AG10803 (cell line): ENCODE data around the gene OR2H1.
"Not testable (repeated sequence)": the region's sequence is repeated elsewhere in the genome, so short reads cannot be mapped to it uniquely, and the experiment has no call there.

Source experiments
- DNase-seq: peaks from one replicate; pipeline ENCODE4 v3.0.0; 2010; ENCODE audit warnings: low read depth
- H3K4me3 ChIP-seq: 2 replicates; pipeline ENCODE4 v1.5.1; 2011; ENCODE audit warnings: mild to moderate bottlenecking, low read length, control low read depth
- CTCF ChIP-seq: conservative IDR thresholded peaks from 2 replicates; pipeline ENCODE4 v1.5.1; 2011; ENCODE audit warnings: mild to moderate bottlenecking, low read length, control low read depth, inconsistent platforms

The OR2H1 gene

GRCh38 chr6:29439006-29439405, 17.9 kb upstream of the OR2H1 start, which contains the start of gene OR10C1:
TSS of gene OR10C1 (plus strand) at chr6:29439306. CDS start at chr6:29440016, 710 bp downstream.
- no peak for TF ChIP-seq CTCF
- no peak for DNase-seq
- H3K4me3 ChIP-seq = no peak within 1 kb of the TSS

- no peak overlapping the region for H3K4me3 ChIP-seq
- no peak for TF ChIP-seq CTCF
- DNase-seq = no peak
Observed at GRCh38 chr6:29442719-29443118, 14.2 kb upstream of the OR2H1 start.

- not testable (repeated sequence) for DNase-seq, H3K4me3 ChIP-seq
Observed at GRCh38 chr6:29444031-29444430, 12.9 kb upstream of the OR2H1 start.

- DNase-seq = no peak
- TF ChIP-seq CTCF = no peak
Observed at GRCh38 chr6:29447670-29448069, 9.3 kb upstream of the OR2H1 start.

GRCh38 chr6:29451471-29452193, 5.3 kb upstream of the OR2H1 start:
- TF ChIP-seq CTCF = no peak
- no peak for DNase-seq
- H3K4me3 ChIP-seq = no peak overlapping the region

More at GRCh38 chr6:29447670-29448069, 9.3 kb upstream of the OR2H1 start:
- H3K4me3 ChIP-seq = no peak overlapping the region

- no peak for TF ChIP-seq CTCF
- H3K4me3 ChIP-seq = no peak overlapping the region
- DNase-seq = no peak
Observed at GRCh38 chr6:29461021-29461814, 4.3 kb downstream of the OR2H1 start.

- no peak for TF ChIP-seq CTCF
- no peak overlapping the region for H3K4me3 ChIP-seq
- no peak for DNase-seq
Observed at GRCh38 chr6:29462022-29462421, 5.1 kb downstream of the OR2H1 start.
